SU-DHL-6 (cell line): ENCODE data around the gene CD83.

Experiments used
- H2AFZ ChIP-seq: fragments of 200-600 bp; sonication (generic); 2 replicates; pipeline ENCODE4 v1.6.1; 2014; ENCODE audit warnings: low read depth, mild to moderate bottlenecking, moderate library complexity, mixed read lengths, antibody characterized with exemption, low read length; ENCODE audit not compliant: severe bottlenecking
- H3F3A ChIP-seq: fragments of 200-600 bp; shearing (Covaris generic); 2 replicates; pipeline ENCODE4 v1.6.0; 2016; ENCODE audit warnings: antibody characterized with exemption, mild to moderate bottlenecking; ENCODE audit not compliant: insufficient read depth
- H3K27ac ChIP-seq: fragments of 200-600 bp; sonication (generic); 2 replicates; pipeline ENCODE4 v1.5.1; 2016; ENCODE audit warnings: low read depth, mild to moderate bottlenecking, low read length, moderate library complexity, mixed read lengths
- H3K27me3 ChIP-seq: fragments of 200-600 bp; sonication (generic), shearing (Covaris generic); 2 replicates; pipeline ENCODE4 v1.6.0; 2014; ENCODE audit warnings: mild to moderate bottlenecking, low read length
- H3K36me3 ChIP-seq: fragments of 200-600 bp; sonication (generic); 2 replicates; pipeline ENCODE4 v1.6.1; 2014; ENCODE audit warnings: mild to moderate bottlenecking, low read length, mixed read lengths
- H3K4me2 ChIP-seq: fragments of 300-600, 200-600 bp; shearing (Covaris generic), sonication (generic); 2 replicates; pipeline ENCODE4 v1.6.0; 2014; ENCODE audit warnings: low read length, low read depth, mild to moderate bottlenecking; ENCODE audit not compliant: poor library complexity, severe bottlenecking
- H3K4me3 ChIP-seq: fragments of 200-600 bp; sonication (generic); 2 replicates; pipeline ENCODE4 v1.5.1; 2014; ENCODE audit warnings: antibody characterized with exemption, low read length, mild to moderate bottlenecking, mixed read lengths; ENCODE audit not compliant: insufficient read depth, poor library complexity, severe bottlenecking
- H3K79me2 ChIP-seq: fragments of 200-600 bp; sonication (generic); 2 replicates; pipeline ENCODE4 v1.6.1; 2014; ENCODE audit warnings: mild to moderate bottlenecking, low read length, moderate library complexity; ENCODE audit not compliant: insufficient read depth
- H3K9ac ChIP-seq: fragments of 200-600 bp; sonication (generic); 2 replicates; pipeline ENCODE4 v1.7.0; 2014; ENCODE audit warnings: mild to moderate bottlenecking, low read length
- H3K9me2 ChIP-seq: fragments of 200-600 bp; sonication (generic); replicated peaks from 2 replicates; pipeline ENCODE4 v1.6.1; 2014; ENCODE audit warnings: low read length; ENCODE audit not compliant: insufficient read depth
- H3K9me3 ChIP-seq: fragments of 200-600 bp; sonication (generic); 2 replicates; pipeline ENCODE4 v1.6.1; 2014; ENCODE audit warnings: low read length, mixed read lengths; ENCODE audit not compliant: insufficient read depth
- H4K20me1 ChIP-seq: fragments of 200-600 bp; sonication (generic); 2 replicates; pipeline ENCODE4 v1.6.1; 2014; ENCODE audit warnings: low read depth, mild to moderate bottlenecking, antibody characterized with exemption, low read length, moderate library complexity, mixed read lengths
- EZH2phosphoT487 ChIP-seq: fragments of 200-600 bp; sonication (generic), shearing (Covaris generic); conservative IDR thresholded peaks from 2 replicates; pipeline ENCODE4 v1.6.1; 2018; ENCODE audit warnings: mild to moderate bottlenecking, antibody characterized with exemption, low read length, moderate library complexity, mixed read lengths
- TF ChIP-seq, protein P1 (sequence below): fragments of 200-600 bp; sonication (generic); IDR thresholded peaks from one replicate; pipeline ENCODE4 v1.5.1; 2017; ENCODE audit warnings: antibody characterized with exemption, mild to moderate bottlenecking, low read length, moderate library complexity; ENCODE audit not compliant: insufficient read depth, poor library complexity, severe bottlenecking

Gene CD83

GRCh38 chr6:14108571-14109410 is 8.8 kb upstream of the CD83 start:
- peak overlapping the region; percentile 65 for H3K27ac ChIP-seq
- peak overlapping the region; percentile 36 for H3K9ac ChIP-seq
- H3K9me3 ChIP-seq: peaks cover 12% of the 10 kb centered on the region
- peak overlapping the region; percentile 25 for H2AFZ ChIP-seq
- H3K4me2 ChIP-seq: peak overlapping the region; percentile 50
- peaks cover 28% of the 10 kb centered on the region for H3F3A ChIP-seq
- no peaks in the 10 kb centered on the region for H3K9me2 ChIP-seq
- no peaks in the 10 kb centered on the region for H4K20me1 ChIP-seq
- peak overlapping the region; percentile 25 for H3K4me3 ChIP-seq
- 0 out of 2 replicates have a peak, but pooled peaks have one; percentile 50 for TF ChIP-seq EZH2phosphoT487
- TF ChIP-seq, protein P1, sequence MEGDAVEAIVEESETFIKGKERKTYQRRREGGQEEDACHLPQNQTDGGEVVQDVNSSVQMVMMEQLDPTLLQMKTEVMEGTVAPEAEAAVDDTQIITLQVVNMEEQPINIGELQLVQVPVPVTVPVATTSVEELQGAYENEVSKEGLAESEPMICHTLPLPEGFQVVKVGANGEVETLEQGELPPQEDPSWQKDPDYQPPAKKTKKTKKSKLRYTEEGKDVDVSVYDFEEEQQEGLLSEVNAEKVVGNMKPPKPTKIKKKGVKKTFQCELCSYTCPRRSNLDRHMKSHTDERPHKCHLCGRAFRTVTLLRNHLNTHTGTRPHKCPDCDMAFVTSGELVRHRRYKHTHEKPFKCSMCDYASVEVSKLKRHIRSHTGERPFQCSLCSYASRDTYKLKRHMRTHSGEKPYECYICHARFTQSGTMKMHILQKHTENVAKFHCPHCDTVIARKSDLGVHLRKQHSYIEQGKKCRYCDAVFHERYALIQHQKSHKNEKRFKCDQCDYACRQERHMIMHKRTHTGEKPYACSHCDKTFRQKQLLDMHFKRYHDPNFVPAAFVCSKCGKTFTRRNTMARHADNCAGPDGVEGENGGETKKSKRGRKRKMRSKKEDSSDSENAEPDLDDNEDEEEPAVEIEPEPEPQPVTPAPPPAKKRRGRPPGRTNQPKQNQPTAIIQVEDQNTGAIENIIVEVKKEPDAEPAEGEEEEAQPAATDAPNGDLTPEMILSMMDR: no peak
- H3K27me3 ChIP-seq: no peaks in the 10 kb centered on the region
- peaks cover 10% of the 10 kb centered on the region; the same call in 1 of the 2 replicates for H3K36me3 ChIP-seq
- H3K79me2 ChIP-seq: no peaks in the 10 kb centered on the region

DNA sequence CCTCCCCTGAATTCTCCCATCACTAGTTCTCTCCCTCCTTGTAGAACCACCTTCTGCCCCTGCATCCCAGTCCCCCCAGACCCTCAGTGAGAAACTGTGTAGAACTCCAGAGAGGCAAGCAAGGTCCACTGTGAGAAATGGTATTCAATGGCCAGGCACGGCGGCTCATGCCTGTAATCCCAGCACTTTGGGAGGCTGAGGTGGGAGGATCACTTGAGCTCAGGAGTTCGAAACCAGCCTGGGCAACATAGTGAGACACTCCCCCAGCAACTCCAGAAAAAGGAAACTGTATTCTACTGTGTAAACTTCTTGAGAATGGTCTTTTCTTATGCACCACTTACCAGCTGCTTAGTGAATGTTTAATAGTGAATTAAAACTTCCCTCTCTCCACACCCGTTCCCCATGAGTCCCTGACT is 8.2 kb upstream of the CD83 start:
- Histone ChIP-seq H3K9me2 (no peaks in the 10 kb centered on the region), H3K4me3 (no peak overlapping the region), H3K9ac (peak overlapping the region; percentile 36; the same call in 1 of the 2 replicates), H4K20me1 (no peaks in the 10 kb centered on the region), H3K27ac (peak overlapping the region; percentile 65), H3F3A (peaks cover 31% of the 10 kb centered on the region), H3K4me2 (peak overlapping the region; percentile 50), H3K27me3 (no peaks in the 10 kb centered on the region), H3K36me3 (peaks cover 10% of the 10 kb centered on the region; the same call in 1 of the 2 replicates), H2AFZ (no peak overlapping the region), H3K9me3 (peaks cover 12% of the 10 kb centered on the region), H3K79me2 (no peaks in the 10 kb centered on the region)
- TF ChIP-seq EZH2phosphoT487: no peak
- TF ChIP-seq, protein P1: no peak

- Histone ChIP-seq H3K9me3 (peaks cover 12% of the 10 kb centered on the region), H3K79me2 (no peaks in the 10 kb centered on the region), H3K36me3 (peaks cover 10% of the 10 kb centered on the region; the same call in 1 of the 2 replicates), H3K4me2 (peak overlapping the region; percentile 50), H3K27me3 (no peaks in the 10 kb centered on the region), H4K20me1 (no peaks in the 10 kb centered on the region), H3K9me2 (no peaks in the 10 kb centered on the region), H2AFZ (no peak overlapping the region), H3K9ac (peak overlapping the region; percentile 36; the same call in 1 of the 2 replicates), H3K4me3 (no peak overlapping the region), H3K27ac (peak overlapping the region; percentile 65), H3F3A (peaks cover 36% of the 10 kb centered on the region)
- TF ChIP-seq, protein P1: no peak
- TF ChIP-seq EZH2phosphoT487: peak; percentile 87
These were observed 7.4 kb upstream of the CD83 start for GRCh38 chr6:14110001-14110818.
